NT2/D1 (cell line): ENCODE measurements around the gene SH3BP2.

Source experiments
- SUZ12 ChIP-seq: IDR thresholded peaks from 2 replicates; pipeline ENCODE4 v1.6.1; 2011; ENCODE audit not compliant: insufficient read length, insufficient read depth; ENCODE audit errors: extremely low read depth
- ZNF274 ChIP-seq: IDR thresholded peaks from 2 replicates; pipeline ENCODE4 v1.6.1; 2011; ENCODE audit warnings: mild to moderate bottlenecking, low read depth, low read length

DNA sequence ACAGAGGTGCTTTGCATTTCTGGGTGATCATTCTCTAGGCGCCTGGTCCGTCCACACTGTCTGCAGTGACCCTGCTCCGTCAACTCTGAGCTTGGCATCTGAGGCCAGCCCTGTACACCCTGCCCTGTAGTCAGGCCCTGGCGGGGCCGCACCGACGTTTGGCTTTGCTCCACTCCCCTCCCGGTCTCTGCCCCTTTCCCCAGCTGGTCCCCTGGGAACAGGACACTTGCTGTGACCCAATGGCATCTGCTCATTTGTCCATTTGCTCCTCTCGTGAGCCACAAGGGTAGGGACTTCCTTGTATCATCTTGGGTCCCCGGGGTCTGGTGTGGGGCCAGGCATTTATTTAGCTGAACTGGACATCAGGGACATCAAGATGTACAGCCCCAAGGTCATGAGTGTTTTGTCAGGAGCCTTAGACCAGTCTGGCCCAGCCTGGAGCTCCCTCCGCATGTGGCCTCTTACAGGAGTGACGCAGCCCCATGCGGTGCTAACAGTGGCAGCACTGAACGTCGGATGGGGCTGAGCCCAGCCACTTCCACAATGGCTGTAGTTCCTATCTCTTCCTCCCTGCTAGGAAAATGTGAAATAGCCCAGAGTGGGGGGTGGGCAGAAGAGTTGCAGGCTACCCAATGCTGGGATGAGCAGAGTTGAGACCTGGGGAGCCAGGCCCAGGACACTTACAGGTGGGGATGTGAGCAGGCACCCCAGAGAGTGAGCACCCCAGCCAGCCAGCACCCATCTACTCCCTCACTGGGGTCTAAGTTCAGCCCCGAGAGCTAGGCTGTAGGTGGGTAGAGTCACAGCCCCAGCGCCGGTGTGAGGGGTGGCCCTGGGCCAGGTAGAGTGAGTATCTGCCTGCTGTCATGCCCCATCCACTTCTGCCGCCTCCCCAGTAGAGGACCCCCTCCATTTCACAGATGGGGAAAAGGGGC is 2.0 kb upstream of the SH3BP2 start:
- TF ChIP-seq ZNF274 (no peak), SUZ12 (no peak)
